Small intestine (tissue), 7 donors: ENCODE results near the gene CTCFL. TPM values are rescaled to one million over a fixed set of nuclear protein-coding genes. Genes with fewer than 3 reads are reported as not detected.
A peak's percentile ranks its signal among the peaks of the same experiment; 100 is the strongest.

ENCODE experiments used
- DNase-seq, 2 donors: peaks; one replicate each; pipeline versions ENCODE4 v3.0.0 to v3.0.0-alpha.2; 2013
- FAIRE-seq: peaks from 2 replicates; lab custom pipeline; 2012; peaks lifted over from hg19 to GRCh38; lab: Jason Lieb, UNC
- H3K27ac ChIP-seq, 3 donors: one replicate each; pipeline ENCODE4 v1.5.1; 2013; ENCODE audit warnings: low read length in 2 of 3, mild to moderate bottlenecking in 2 of 3, control low read depth in 1 of 3, inconsistent platforms in 1 of 3, low read depth in 1 of 3, moderate library complexity in 1 of 3
- H3K27me3 ChIP-seq, 3 donors: one replicate each; pipeline ENCODE4 v1.6.1; 2013; ENCODE audit warnings: low read length in 3 of 3, inconsistent platforms in 1 of 3; ENCODE audit not compliant: control insufficient read depth in 3 of 3, insufficient read depth in 3 of 3
- H3K36me3 ChIP-seq, 3 donors: one replicate each; pipeline ENCODE4 v1.6.1; 2013; ENCODE audit warnings: low read length in 3 of 3, inconsistent platforms in 1 of 3, low read depth in 1 of 3, mild to moderate bottlenecking in 1 of 3, moderate library complexity in 1 of 3; ENCODE audit not compliant: control insufficient read depth in 3 of 3, insufficient read depth in 2 of 3
- H3K4me1 ChIP-seq, 3 donors: one replicate each; pipeline ENCODE4 v1.6.1; 2013; ENCODE audit warnings: low read length in 2 of 3, inconsistent platforms in 1 of 3, low read depth in 1 of 3, mild to moderate bottlenecking in 1 of 3, moderate library complexity in 1 of 3; ENCODE audit not compliant: control insufficient read depth in 3 of 3, insufficient read depth in 2 of 3
- H3K4me3 ChIP-seq, 3 donors: one replicate each; pipeline ENCODE4 v1.5.1; 2013; ENCODE audit warnings: low read length in 3 of 3, control low read depth in 1 of 3, inconsistent platforms in 1 of 3, low read depth in 1 of 3, mild to moderate bottlenecking in 1 of 3, moderate library complexity in 1 of 3
- H3K9me3 ChIP-seq, 2 donors: one replicate each; pipeline ENCODE4 v1.6.1; 2013; ENCODE audit warnings: low read depth in 1 of 2, low read length in 1 of 2; ENCODE audit not compliant: control insufficient read depth in 2 of 2, insufficient read depth in 1 of 2
- WGBS, 3 donors: extraction: QIAGEN DNeasy Blood & Tissue Kit; methylation state at CpG; one replicate each; pipeline ENCODE4 v1.1.7; 2013; 5-methylcytosine and 5-hydroxymethylcytosine counted together
- polyA plus RNA-seq, 4 donors: library from polyadenylated mRNA; stranded (reverse) in 3 of 4; unstranded in 1 of 4; fragments of 200-250 nt in 3 of 4; fragments of 120-200 nt in 1 of 4; gene quantifications; one replicate each; pipeline versions ENCODE4 v1.2.1 to v1.2.3, GENCODE V29; 2013
- donor health status: healthy with polysubstance abuse.
- donor health status: control.
- donor health status: control.
- donor health status: Bipolar disorder and iron deficiency.
- donor health status: healthy.

The CTCFL gene
- polyA plus RNA-seq, 4 donors, result 0.03 TPM; not detected in 2

DNA sequence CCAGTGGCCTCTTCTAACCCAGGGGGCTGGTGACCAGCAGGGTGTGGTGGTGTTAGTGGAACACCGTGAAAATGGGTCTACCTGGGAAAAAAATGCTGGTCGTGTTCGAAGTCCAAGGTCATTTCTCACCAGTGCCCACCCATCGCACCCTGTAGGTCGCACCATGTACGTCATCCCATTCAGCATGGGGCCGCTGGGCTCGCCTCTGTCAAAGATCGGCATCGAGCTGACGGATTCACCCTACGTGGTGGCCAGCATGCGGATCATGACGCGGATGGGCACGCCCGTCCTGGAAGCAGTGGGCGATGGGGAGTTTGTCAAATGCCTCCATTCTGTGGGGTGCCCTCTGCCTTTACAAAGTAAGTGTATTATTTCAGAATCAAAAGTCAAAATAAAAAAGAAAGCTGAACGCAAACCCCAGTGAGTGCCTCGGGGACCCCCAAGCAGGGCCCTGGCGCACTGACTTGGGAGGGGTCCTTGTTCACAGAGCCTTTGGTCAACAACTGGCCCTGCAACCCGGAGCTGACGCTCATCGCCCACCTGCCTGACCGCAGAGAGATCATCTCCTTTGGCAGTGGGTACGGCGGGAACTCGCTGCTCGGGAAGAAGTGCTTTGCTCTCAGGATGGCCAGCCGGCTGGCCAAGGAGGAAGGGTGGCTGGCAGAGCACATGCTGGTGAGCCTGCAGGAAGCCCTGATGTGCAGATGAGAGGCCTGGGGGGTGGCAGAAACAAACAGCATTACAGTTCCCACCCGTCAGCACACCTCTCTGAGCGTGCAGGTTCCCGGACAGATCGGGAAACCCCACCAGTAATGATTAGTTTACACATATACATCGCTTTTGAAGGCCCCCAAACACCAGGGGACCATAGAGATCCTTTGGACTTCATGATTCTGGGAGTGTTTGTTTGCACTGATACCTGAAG, 37.9 kb upstream of the CTCFL start:
- Histone ChIP-seq H3K4me1 (peaks cover 0 to 47% (median 10%) of the 10 kb centered on the region in 3 donors), H3K4me3 (peak overlapping the region in 1 of 3 donors; percentile 69), H3K36me3 (peaks cover 0 to 35% (median 29%) of the 10 kb centered on the region in 3 donors), H3K9me3 (peaks cover 0 to 42% of the 10 kb centered on the region in 2 donors), H3K27me3 (no peaks in the 10 kb centered on the region), H3K27ac (peak overlapping the region in 1 of 3 donors; percentile 77)
- 91 to 96% (median 95%) methylated on average over 33 to 35 of the region's 35 CpGs for WGBS, 3 donors
- DNase-seq, result peak in 1 of 2 donors; percentile 37
- no peak for FAIRE-seq

DNA sequence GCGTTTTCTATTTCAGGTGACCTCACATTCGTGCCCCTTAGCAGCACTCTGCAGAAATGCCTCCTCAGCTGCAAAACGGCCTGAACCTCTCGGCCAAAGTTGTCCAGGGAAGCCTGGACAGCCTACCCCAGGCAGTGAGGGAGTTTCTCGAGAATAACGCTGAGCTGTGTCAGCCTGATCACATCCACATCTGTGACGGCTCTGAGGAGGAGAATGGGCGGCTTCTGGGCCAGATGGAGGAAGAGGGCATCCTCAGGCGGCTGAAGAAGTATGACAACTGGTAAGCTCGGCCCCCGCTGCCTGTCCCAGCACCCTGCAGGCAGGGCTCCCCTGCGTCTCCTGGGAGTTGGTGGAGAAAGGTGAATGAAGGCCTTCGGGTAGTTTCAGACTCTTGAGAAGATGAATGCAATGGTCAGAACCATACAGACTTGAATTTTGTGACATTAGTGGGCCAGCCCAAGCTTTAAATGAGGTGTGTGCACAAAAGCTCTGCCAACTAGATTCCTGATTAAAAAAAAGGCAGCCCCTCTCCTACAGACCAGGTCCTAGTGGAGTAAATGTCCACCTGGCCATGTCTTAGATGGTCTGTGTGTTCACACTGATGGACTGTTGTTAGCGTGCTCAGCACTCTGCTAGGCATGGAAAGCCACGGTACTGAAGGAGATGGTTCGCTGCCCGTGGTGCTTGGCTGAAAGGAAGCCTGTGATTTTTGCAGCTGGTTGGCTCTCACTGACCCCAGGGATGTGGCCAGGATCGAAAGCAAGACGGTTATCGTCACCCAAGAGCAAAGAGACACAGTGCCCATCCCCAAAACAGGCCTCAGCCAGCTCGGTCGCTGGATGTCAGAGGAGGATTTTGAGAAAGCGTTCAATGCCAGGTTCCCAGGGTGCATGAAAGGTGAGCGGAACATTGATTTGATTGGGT, 36.7 kb upstream of the CTCFL start:
- peaks cover 0 to 42% of the 10 kb centered on the region in 2 donors for H3K9me3 ChIP-seq
- FAIRE-seq (no peak), DNase-seq (no peak)
- WGBS, 3 donors, result 76 to 83% (median 80%) methylated on average over 24 of the region's 24 CpGs
- H3K36me3 ChIP-seq, result peaks cover 0 to 32% (median 29%) of the 10 kb centered on the region in 3 donors
- H3K27me3 ChIP-seq, result no peaks in the 10 kb centered on the region
- H3K4me1 ChIP-seq, result peaks cover 0 to 45% (median 10%) of the 10 kb centered on the region in 3 donors
- H3K4me3 ChIP-seq, result peak overlapping the region in 2 of 3 donors; percentile 10 to 69
- peak overlapping the region; percentile 74 to 77 (median 76) for H3K27ac ChIP-seq

DNA sequence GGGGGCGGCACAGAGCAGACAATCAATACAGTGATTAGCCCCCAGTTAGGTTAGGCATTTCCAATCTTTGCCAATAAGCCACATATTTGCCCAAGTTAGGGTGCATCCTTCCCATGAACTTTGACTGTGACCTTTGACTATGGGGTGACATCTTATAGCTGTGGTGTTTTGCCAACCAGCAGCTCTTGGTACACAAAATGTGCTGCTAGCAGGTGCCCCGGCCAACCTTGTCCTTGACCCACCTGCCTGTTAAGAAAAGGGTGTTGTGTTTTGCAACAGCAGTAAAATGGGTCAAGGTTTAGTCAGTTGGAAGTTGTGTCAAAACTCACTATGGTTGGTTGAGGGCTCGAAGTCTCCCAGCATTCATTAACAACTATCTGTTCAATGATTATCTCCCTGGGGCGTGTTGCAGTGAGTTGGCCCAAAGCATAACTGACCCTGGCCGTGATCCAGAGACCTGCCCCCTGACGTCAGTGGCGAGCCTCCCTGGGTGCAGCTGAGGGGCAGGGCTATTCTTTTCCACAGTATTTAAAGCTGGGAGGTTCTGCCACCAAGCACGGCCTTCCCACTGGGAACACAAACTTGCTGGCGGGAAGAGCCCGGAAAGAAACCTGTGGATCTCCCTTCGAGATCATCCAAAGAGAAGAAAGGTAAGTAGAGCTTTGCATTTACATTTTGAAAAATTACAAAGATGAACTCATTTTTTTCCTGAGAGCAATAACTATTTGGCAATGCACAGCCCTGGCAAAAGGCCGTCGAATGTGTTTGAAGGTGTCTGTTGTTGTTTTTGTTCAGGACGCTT, 35.8 kb upstream of the CTCFL start, which contains the start of gene PCK1:
Gene PCK1 (plus strand): TSS at position 557 of the 802 bp plus-strand sequence. CDS start 302 bp downstream, outside the sequence.
- Histone ChIP-seq H3K36me3 (peaks cover 0 to 32% (median 29%) of the 10 kb centered on the region in 3 donors), H3K27me3 (no peaks in the 10 kb centered on the region), H3K27ac (peak within 1 kb of the TSS; percentile 77 to 88 (median 83)), H3K9me3 (peaks cover 0 to 42% of the 10 kb centered on the region in 2 donors), H3K4me1 (peaks cover 0 to 42% (median 10%) of the 10 kb centered on the region in 3 donors), H3K4me3 (peak within 1 kb of the TSS in 2 of 3 donors; percentile 10 to 69)
- FAIRE-seq (no peak), DNase-seq (peak; percentile 96 to 99)
- 24 to 50% (median 28%) methylated on average over 14 of the region's 14 CpGs for WGBS, 3 donors

DNA sequence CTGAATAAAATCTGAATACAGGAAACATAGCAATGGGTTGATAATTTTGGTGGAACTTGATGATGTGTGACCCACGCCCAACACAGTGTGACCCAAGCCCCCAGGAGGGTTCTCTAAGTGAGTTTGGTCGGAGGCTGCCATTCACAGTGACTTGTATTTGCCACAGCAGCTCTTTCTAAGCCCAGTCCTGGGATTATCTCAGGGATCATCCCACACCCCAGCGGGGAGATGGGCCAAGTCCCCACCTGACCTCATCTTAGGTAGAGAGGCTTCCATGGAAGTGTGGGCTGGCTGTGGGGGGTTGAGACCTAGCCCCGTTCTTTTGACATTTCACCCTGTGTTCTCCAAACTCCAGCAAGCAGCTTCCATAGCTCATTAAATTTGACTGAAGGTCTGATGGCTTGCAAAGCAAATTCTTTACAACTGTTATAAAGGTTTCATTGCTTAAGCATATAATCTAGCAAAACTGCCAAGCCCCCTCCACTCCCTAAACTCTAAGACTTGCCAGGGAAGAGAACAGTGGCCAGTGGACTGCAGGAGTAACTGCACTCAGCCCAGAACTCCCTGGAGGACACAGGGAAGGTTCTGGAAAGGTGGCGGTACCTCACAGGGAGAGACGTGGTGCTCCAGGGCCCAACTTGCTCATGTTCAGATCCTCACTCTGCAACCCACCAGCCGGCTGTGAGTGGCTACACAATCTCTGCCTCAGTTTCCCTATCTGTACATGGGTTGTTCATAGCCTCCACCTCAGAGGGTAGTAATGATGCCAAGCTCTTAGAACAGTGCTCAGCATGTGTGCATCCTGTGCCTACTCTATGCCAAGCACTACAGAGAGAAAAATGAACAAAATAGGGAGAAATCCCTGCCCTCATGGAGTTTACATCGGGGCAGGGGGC, 35.0 kb upstream of the CTCFL start:
- Histone ChIP-seq H3K36me3 (peaks cover 0 to 26% (median 22%) of the 10 kb centered on the region in 3 donors), H3K27ac (peak overlapping the region; percentile 69 to 88 (median 83)), H3K27me3 (no peaks in the 10 kb centered on the region), H3K4me1 (peaks cover 0 to 42% (median 10%) of the 10 kb centered on the region in 3 donors), H3K9me3 (peaks cover 0 to 42% of the 10 kb centered on the region in 2 donors), H3K4me3 (no peak overlapping the region)
- DNase-seq (no peak), FAIRE-seq (no peak)
- 75 to 82% (median 75%) methylated on average over 8 of the region's 8 CpGs for WGBS, 3 donors

DNA sequence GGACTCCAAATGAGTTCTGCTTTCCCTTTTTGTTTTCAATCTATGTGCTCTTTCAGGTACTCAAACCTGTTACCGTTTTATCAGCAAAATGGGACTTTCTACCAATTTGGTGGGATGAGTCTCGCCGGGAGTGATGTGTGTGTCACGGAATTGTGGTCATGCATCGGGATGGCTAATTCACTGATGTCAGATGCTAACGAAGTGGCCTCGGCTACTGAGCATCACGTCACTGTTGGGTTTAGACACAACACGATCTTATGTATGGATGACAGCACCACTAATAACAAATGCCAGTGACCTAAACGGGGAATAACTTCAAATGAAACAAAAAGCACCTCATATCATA, 34.3 kb upstream of the CTCFL start:
- H3K27ac ChIP-seq, result peak overlapping the region in 2 of 3 donors; percentile 70 to 88
- peaks cover 0 to 39% of the 10 kb centered on the region in 2 donors for H3K9me3 ChIP-seq
- H3K4me3 ChIP-seq, result no peak overlapping the region
- FAIRE-seq (no peak), DNase-seq (no peak)
- H3K36me3 ChIP-seq, result peaks cover 0 to 22% (median 16%) of the 10 kb centered on the region in 3 donors
- H3K4me1 ChIP-seq, result peaks cover 0 to 42% (median 10%) of the 10 kb centered on the region in 3 donors
- H3K27me3 ChIP-seq, result no peaks in the 10 kb centered on the region
- WGBS, 3 donors, result 85 to 89% (median 86%) methylated on average over 10 of the region's 10 CpGs

DNA sequence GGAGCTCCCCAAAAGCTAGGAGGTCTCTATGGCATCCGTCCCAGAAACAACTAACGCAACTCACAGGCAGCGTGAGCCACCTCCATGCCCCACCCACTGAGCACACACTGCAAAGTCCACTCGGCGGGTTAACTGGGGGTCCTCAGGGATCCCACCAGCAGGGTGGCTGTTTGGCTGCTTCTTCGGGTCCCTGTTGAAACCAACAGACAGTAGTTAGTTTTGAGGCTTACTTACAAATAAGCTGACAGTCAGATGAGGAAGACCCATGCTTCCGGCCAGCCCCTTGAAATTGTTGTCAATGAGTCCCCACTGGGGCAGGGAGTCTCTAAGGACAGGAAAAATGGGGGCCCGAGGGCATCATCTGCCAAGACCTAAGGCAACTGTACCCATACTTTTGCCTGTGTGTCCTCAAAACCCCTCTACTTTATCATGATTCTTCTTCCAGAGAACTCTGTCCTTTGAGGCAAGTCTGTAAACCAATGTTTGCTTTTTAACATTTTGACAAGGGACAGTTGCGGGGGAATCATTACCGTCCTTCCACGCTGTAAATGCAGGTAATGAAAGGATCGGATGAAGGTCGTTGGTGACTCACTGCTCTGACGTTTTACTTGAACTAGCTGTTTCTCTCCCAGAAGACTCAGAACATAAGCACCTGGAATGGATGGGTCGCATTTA, 33.8 kb upstream of the CTCFL start:
- H3K4me1 ChIP-seq, result peaks cover 0 to 42% (median 10%) of the 10 kb centered on the region in 3 donors
- H3K36me3 ChIP-seq, result peaks cover 0 to 18% (median 15%) of the 10 kb centered on the region in 3 donors
- peak overlapping the region; percentile 46 to 88 (median 70) for H3K27ac ChIP-seq
- H3K9me3 ChIP-seq, result peaks cover 0 to 35% of the 10 kb centered on the region in 2 donors
- H3K4me3 ChIP-seq, result no peak overlapping the region
- FAIRE-seq (no peak), DNase-seq (peak; percentile 76 to 85)
- 26 to 59% (median 40%) methylated on average over 15 of the region's 15 CpGs for WGBS, 3 donors
- H3K27me3 ChIP-seq, result no peaks in the 10 kb centered on the region
